ENCODE results near the gene SUPT5H. TPM values are rescaled to one million over a fixed set of nuclear protein-coding genes. Genes with fewer than 3 reads are reported as not detected.

Gene SUPT5H
- total RNA-seq, 4 donors from 2014 or later, result 41.7 to 87.4 (median 59.6) TPM

DNA sequence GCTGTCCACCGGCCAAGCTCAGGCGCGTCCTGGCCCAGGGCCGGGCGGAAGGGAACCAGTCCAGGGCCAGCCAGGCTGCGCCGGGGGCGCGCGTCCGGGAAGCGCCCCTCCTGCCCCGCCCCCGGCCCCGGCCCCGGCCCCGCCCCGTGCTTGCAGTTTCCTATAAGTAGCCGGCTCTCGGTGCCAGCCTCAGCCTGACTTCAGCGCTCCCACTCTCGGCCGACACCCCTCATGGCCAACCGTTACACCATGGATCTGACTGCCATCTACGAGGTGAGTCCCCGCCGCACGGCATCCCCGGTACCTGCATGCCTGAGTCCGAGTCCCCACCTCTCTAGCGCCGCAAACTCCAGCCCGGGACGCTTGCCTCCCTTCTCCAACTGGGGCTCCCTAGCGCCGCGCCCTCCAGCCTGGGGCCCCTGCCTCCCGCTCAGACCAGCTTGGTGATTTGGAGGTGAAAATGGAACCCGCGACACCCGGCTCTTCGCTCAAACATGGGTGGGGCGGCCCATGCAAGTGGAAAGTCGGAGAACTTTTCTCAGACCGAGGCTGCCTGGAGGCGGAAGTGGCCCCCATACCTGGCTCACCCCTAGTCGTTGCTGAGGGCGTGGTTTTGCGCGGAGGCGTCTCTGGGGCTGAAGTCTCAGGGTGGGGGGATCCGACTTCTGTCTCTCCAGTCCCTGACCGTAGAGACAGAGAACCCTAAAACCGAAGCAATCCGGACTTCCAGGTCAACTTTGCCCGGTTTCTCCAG, 38.5 kb upstream of the SUPT5H start, which contains the start of gene ZFP36:
ZFP36 (plus strand) TSS at position 192 of the 754 bp plus-strand sequence; CDS start at position 250, 58 bp downstream.
- TF ChIP-seq, protein P1, sequence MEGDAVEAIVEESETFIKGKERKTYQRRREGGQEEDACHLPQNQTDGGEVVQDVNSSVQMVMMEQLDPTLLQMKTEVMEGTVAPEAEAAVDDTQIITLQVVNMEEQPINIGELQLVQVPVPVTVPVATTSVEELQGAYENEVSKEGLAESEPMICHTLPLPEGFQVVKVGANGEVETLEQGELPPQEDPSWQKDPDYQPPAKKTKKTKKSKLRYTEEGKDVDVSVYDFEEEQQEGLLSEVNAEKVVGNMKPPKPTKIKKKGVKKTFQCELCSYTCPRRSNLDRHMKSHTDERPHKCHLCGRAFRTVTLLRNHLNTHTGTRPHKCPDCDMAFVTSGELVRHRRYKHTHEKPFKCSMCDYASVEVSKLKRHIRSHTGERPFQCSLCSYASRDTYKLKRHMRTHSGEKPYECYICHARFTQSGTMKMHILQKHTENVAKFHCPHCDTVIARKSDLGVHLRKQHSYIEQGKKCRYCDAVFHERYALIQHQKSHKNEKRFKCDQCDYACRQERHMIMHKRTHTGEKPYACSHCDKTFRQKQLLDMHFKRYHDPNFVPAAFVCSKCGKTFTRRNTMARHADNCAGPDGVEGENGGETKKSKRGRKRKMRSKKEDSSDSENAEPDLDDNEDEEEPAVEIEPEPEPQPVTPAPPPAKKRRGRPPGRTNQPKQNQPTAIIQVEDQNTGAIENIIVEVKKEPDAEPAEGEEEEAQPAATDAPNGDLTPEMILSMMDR (IDR thresholded peaks at IDR 0.05; ENCODE audit: low read depth), result no peak

DNA sequence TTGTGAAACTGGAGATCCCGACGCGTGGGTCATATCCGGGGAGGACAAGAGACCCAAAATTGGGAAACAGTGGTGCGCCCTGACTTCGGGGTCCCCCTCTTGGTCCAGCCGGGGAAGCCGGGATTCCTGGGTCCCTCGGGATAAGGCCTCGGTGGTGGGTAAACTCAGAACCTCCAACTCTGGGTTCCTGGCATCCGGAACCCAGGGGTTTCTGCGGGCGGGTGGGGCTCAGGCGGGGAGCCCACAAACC, 38.0 kb upstream of the SUPT5H start:
- TF ChIP-seq, protein P1 (IDR thresholded peaks at IDR 0.05; ENCODE audit: low read depth), result no peak

DNA sequence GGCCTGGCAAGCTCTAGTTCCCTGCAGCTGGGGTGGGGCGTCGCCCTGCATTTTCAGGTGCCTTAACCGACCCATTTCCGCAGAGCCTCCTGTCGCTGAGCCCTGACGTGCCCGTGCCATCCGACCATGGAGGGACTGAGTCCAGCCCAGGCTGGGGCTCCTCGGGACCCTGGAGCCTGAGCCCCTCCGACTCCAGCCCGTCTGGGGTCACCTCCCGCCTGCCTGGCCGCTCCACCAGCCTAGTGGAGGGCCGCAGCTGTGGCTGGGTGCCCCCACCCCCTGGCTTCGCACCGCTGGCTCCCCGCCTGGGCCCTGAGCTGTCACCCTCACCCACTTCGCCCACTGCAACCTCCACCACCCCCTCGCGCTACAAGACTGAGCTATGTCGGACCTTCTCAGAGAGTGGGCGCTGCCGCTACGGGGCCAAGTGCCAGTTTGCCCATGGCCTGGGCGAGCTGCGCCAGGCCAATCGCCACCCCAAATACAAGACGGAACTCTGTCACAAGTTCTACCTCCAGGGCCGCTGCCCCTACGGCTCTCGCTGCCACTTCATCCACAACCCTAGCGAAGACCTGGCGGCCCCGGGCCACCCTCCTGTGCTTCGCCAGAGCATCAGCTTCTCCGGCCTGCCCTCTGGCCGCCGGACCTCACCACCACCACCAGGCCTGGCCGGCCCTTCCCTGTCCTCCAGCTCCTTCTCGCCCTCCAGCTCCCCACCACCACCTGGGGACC, 37.6 kb upstream of the SUPT5H start:
- TF ChIP-seq, protein P1 (IDR thresholded peaks at IDR 0.05; ENCODE audit: low read depth), result no peak

DNA sequence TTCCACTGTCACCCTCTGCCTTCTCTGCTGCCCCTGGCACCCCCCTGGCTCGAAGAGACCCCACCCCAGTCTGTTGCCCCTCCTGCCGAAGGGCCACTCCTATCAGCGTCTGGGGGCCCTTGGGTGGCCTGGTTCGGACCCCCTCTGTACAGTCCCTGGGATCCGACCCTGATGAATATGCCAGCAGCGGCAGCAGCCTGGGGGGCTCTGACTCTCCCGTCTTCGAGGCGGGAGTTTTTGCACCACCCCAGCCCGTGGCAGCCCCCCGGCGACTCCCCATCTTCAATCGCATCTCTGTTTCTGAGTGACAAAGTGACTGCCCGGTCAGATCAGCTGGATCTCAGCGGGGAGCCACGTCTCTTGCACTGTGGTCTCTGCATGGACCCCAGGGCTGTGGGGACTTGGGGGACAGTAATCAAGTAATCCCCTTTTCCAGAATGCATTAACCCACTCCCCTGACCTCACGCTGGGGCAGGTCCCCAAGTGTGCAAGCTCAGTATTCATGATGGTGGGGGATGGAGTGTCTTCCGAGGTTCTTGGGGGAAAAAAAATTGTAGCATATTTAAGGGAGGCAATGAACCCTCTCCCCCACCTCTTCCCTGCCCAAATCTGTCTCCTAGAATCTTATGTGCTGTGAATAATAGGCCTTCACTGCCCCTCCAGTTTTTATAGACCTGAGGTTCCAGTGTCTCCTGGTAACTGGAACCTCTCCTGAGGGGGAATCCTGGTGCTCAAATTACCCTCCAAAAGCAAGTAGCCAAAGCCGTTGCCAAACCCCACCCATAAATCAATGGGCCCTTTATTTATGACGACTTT, 36.8 kb upstream of the SUPT5H start:
- TF ChIP-seq, protein P1 (IDR thresholded peaks at IDR 0.05; ENCODE audit: low read depth), result no peak

DNA sequence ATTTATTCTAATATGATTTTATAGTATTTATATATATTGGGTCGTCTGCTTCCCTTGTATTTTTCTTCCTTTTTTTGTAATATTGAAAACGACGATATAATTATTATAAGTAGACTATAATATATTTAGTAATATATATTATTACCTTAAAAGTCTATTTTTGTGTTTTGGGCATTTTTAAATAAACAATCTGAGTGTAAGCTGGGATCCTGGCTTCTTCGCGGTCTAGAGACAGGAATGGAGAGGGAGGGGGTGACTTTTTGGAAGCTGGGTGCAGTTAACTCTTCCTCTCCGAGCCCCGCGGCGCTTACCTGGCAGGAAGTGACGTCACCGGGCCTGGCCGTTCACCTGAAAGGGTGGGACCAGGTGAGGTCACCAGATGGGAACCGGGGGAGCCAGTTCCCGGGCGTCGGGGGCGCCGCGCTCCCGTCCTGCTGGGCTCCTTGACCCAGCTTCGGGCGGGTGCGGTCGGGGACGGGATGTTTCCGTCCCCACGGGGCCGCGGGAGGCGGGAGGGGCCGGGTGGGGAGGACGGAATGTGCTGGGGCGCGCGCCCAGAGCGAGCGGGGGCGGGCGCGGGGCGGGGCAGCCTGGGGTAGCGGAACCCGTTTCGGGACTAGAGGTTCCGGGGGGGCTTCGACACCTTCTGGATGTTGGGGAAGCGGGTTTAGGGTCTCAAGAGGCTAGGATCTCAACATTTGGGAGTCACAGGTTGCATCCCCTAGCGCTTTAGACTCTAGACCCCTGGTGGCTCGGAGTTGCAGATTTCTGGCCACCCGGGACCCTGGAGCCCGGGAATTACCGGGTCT, 36.0 kb upstream of the SUPT5H start:
- TF ChIP-seq, protein P1 (IDR thresholded peaks at IDR 0.05; ENCODE audit: low read depth), result no peak

DNA sequence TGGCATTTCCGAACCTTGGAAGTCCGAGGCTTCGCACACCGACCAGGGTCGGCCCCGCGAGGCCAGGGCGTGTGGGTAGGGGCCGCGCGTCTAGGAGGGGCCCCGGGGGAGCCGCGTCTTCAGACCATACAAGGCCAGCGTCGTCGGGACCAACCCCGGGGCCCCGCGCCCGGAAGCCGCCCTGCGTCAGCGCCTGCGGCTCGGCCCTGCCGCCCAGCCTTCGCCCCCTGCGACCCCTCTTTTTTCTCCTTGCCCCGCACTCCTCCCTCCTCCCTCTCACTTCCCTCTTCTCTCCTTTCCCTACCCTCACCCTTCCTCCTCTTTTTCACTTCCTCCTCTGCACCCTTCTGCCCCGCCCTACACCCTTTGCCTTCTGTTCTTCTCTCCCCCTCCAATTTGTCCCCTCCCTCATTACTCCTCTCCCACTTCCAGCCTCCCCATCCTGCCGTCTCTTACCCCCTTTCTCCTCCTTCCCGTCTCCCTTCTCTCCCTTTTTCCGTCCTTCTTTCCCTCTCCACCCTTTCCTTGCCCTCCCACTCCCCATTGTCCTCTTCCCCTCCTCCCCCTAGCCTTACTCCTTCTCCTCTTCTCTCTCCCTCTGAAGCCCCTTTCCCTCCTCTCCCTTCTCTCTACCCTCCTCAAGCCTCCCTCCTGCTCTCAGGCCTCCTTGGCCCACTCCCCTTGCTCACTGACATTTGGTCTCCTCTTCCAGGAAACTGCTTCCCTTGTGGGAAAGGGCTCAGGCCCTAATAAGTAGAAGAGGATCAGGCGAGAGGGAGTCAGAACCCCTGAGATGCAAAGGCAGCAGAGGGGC, 35.2 kb upstream of the SUPT5H start:
- TF ChIP-seq, protein P1 (IDR thresholded peaks at IDR 0.05; ENCODE audit: low read depth), result no peak
